Measurements from ENCODE around the gene TUSC2. TPM values are rescaled to one million over a fixed set of nuclear protein-coding genes. Genes with fewer than 3 reads are reported as not detected.
A peak's percentile ranks its signal among the peaks of the same experiment; 100 is the strongest.

The TUSC2 gene
- total RNA-seq, 2 donors from 2014 or later: 16.2 to 16.8 TPM

GRCh38 chr3:50350213-50350526 lies 22.1 kb upstream of the TUSC2 start:
- peaks cover 3 to 10% of the 10 kb centered on the region in 2 donors for H3K36me3 Mint-ChIP-seq (ENCODE audit: insufficient read depth in 2 of 2)

GRCh38 chr3:50347187-50347813 lies 19.3 kb upstream of the TUSC2 start:
- H3K27me3 Mint-ChIP-seq (ENCODE audit: low read depth): no peaks in the 10 kb centered on the region
- H3K36me3 Mint-ChIP-seq (ENCODE audit: insufficient read depth in 2 of 2): peaks cover 0 to 7% of the 10 kb centered on the region in 2 donors
- DNase-seq: peak; percentile 73 to 76
- H3K27ac Mint-ChIP-seq: peak overlapping the region; percentile 27
- no peak for ATAC-seq (replicated peaks in 1 of 2)
- peak overlapping the region in 1 of 2 donors; percentile 53 for H3K4me3 Mint-ChIP-seq
- peaks cover 57% of the 10 kb centered on the region for H3K4me1 Mint-ChIP-seq (ENCODE audit: low read depth)
- no peaks in the 10 kb centered on the region for H3K9me3 Mint-ChIP-seq

More at GRCh38 chr3:50350213-50350526, 22.1 kb upstream of the TUSC2 start:
- Mint-ChIP-seq H3K27me3 (ENCODE audit: low read depth) (no peaks in the 10 kb centered on the region), H3K4me1 (ENCODE audit: low read depth) (peaks cover 64% of the 10 kb centered on the region), H3K4me3 (peak overlapping the region; percentile 92 to 94), H3K9me3 (no peaks in the 10 kb centered on the region), H3K27ac (peak overlapping the region; percentile 80)
- DNase-seq (no peak), ATAC-seq (replicated peaks in 1 of 2) (no peak)

GRCh38 chr3:50345586-50346234 lies 17.7 kb upstream of the TUSC2 start, which contains the start of gene ZMYND10:
ZMYND10 (minus strand) TSS chr3:50345732; CDS start chr3:50345579, 153 bp downstream.
- ATAC-seq (replicated peaks in 1 of 2): peak; percentile 28 to 43
- H3K4me1 Mint-ChIP-seq (ENCODE audit: low read depth): peaks cover 51% of the 10 kb centered on the region
- peak; percentile 81 to 84 for DNase-seq
- H3K36me3 Mint-ChIP-seq (ENCODE audit: insufficient read depth in 2 of 2): peaks cover 0 to 7% of the 10 kb centered on the region in 2 donors
- no peaks in the 10 kb centered on the region for H3K9me3 Mint-ChIP-seq
- peak within 1 kb of the TSS; percentile 48 for H3K27ac Mint-ChIP-seq
- no peaks in the 10 kb centered on the region for H3K27me3 Mint-ChIP-seq (ENCODE audit: low read depth)
- H3K4me3 Mint-ChIP-seq: peak within 1 kb of the TSS; percentile 79 to 87

- Mint-ChIP-seq H3K4me3 (peak overlapping the region; percentile 79 to 87), H3K36me3 (ENCODE audit: insufficient read depth in 2 of 2) (peaks cover 0 to 7% of the 10 kb centered on the region in 2 donors), H3K27me3 (ENCODE audit: low read depth) (no peaks in the 10 kb centered on the region), H3K9me3 (no peaks in the 10 kb centered on the region), H3K27ac (no peak overlapping the region), H3K4me1 (ENCODE audit: low read depth) (peaks cover 46% of the 10 kb centered on the region)
- no peak for ATAC-seq (replicated peaks in 1 of 2)
- DNase-seq: no peak
These were observed 17.0 kb upstream of the TUSC2 start for GRCh38 chr3:50345008-50345407.

GRCh38 chr3:50342813-50343633 lies 15.0 kb upstream of the TUSC2 start:
- H3K27me3 Mint-ChIP-seq (ENCODE audit: low read depth): no peaks in the 10 kb centered on the region
- no peaks in the 10 kb centered on the region for H3K9me3 Mint-ChIP-seq
- DNase-seq (no peak), ATAC-seq (replicated peaks in 1 of 2) (no peak)
- H3K36me3 Mint-ChIP-seq (ENCODE audit: insufficient read depth in 2 of 2): peaks cover 8 to 13% of the 10 kb centered on the region in 2 donors
- peaks cover 54% of the 10 kb centered on the region for H3K4me1 Mint-ChIP-seq (ENCODE audit: low read depth)
- H3K27ac Mint-ChIP-seq: no peak overlapping the region
- H3K4me3 Mint-ChIP-seq: no peak overlapping the region

GRCh38 chr3:50341996-50342650 lies 14.1 kb upstream of the TUSC2 start:
- DNase-seq (no peak), ATAC-seq (replicated peaks in 1 of 2) (no peak)
- H3K36me3 Mint-ChIP-seq (ENCODE audit: insufficient read depth in 2 of 2): peaks cover 8 to 12% of the 10 kb centered on the region in 2 donors
- peaks cover 48% of the 10 kb centered on the region for H3K4me1 Mint-ChIP-seq (ENCODE audit: low read depth)
- peak overlapping the region in 1 of 2 donors; percentile 86 for H3K4me3 Mint-ChIP-seq
- H3K9me3 Mint-ChIP-seq: no peaks in the 10 kb centered on the region
- H3K27ac Mint-ChIP-seq: no peak overlapping the region
- H3K27me3 Mint-ChIP-seq (ENCODE audit: low read depth): no peaks in the 10 kb centered on the region

- peaks cover 46% of the 10 kb centered on the region for H3K4me1 Mint-ChIP-seq (ENCODE audit: low read depth)
- DNase-seq: no peak
- peak overlapping the region; percentile 86 to 92 for H3K4me3 Mint-ChIP-seq
- ATAC-seq (replicated peaks in 1 of 2): no peak
- peaks cover 10 to 15% of the 10 kb centered on the region in 2 donors for H3K36me3 Mint-ChIP-seq (ENCODE audit: insufficient read depth in 2 of 2)
- H3K9me3 Mint-ChIP-seq: no peaks in the 10 kb centered on the region
- no peak overlapping the region for H3K27ac Mint-ChIP-seq
- no peaks in the 10 kb centered on the region for H3K27me3 Mint-ChIP-seq (ENCODE audit: low read depth)
These were observed 13.5 kb upstream of the TUSC2 start for GRCh38 chr3:50341537-50341936.

- H3K36me3 Mint-ChIP-seq (ENCODE audit: insufficient read depth in 2 of 2): peaks cover 12 to 17% of the 10 kb centered on the region in 2 donors
- DNase-seq (peak; percentile 67 to 83), ATAC-seq (replicated peaks in 1 of 2) (peak; percentile 14 to 51)
- H3K4me1 Mint-ChIP-seq (ENCODE audit: low read depth): peaks cover 46% of the 10 kb centered on the region
- peak within 1 kb of the TSS; percentile 97 for H3K27ac Mint-ChIP-seq
- H3K9me3 Mint-ChIP-seq: no peaks in the 10 kb centered on the region
- H3K27me3 Mint-ChIP-seq (ENCODE audit: low read depth): no peaks in the 10 kb centered on the region
- peak within 1 kb of the TSS; percentile 86 to 92 for H3K4me3 Mint-ChIP-seq
These were observed 12.7 kb upstream of the TUSC2 start, which contains the start of gene RASSF1 for GRCh38 chr3:50340448-50341329. RASSF1 (minus strand) TSS chr3:50340836; CDS start chr3:50340805, 31 bp downstream.

- peak overlapping the region; percentile 86 to 92 for H3K4me3 Mint-ChIP-seq
- peaks cover 16 to 20% of the 10 kb centered on the region in 2 donors for H3K36me3 Mint-ChIP-seq (ENCODE audit: insufficient read depth in 2 of 2)
- H3K4me1 Mint-ChIP-seq (ENCODE audit: low read depth): peaks cover 47% of the 10 kb centered on the region
These were observed 12.1 kb upstream of the TUSC2 start for GRCh38 chr3:50340147-50340447.

GRCh38 chr3:50339485-50340146 lies 11.6 kb upstream of the TUSC2 start:
- DNase-seq (no peak), ATAC-seq (replicated peaks in 1 of 2) (no peak)
- Mint-ChIP-seq H3K9me3 (no peaks in the 10 kb centered on the region), H3K4me3 (peak overlapping the region; percentile 86 to 92), H3K36me3 (ENCODE audit: insufficient read depth in 2 of 2) (peaks cover 17 to 20% of the 10 kb centered on the region in 2 donors), H3K27ac (peak overlapping the region; percentile 97), H3K27me3 (ENCODE audit: low read depth) (no peaks in the 10 kb centered on the region), H3K4me1 (ENCODE audit: low read depth) (peaks cover 52% of the 10 kb centered on the region)

More at GRCh38 chr3:50340147-50340447, 12.1 kb upstream of the TUSC2 start:
- Mint-ChIP-seq H3K9me3 (no peaks in the 10 kb centered on the region), H3K27me3 (ENCODE audit: low read depth) (no peaks in the 10 kb centered on the region), H3K27ac (peak overlapping the region; percentile 97)
- ATAC-seq (replicated peaks in 1 of 2): no peak
- no peak for DNase-seq

GRCh38 chr3:50338965-50339364 lies 10.9 kb upstream of the TUSC2 start:
- H3K9me3 Mint-ChIP-seq: no peaks in the 10 kb centered on the region
- ATAC-seq (replicated peaks in 1 of 2) (no peak), DNase-seq (no peak)
- H3K27me3 Mint-ChIP-seq (ENCODE audit: low read depth): no peaks in the 10 kb centered on the region
- peak overlapping the region; percentile 97 for H3K27ac Mint-ChIP-seq
- peaks cover 18 to 22% of the 10 kb centered on the region in 2 donors for H3K36me3 Mint-ChIP-seq (ENCODE audit: insufficient read depth in 2 of 2)
- H3K4me1 Mint-ChIP-seq (ENCODE audit: low read depth): peaks cover 59% of the 10 kb centered on the region
- H3K4me3 Mint-ChIP-seq: peak overlapping the region; percentile 86 to 92

Measured in activated T-cell treated with anti-CD3 and anti-CD28 coated beads, Interleukin-2, amount 50 U/mL, for 72 hours (primary cell).